Measurements from ENCODE around the gene SPDYE4. TPM values are rescaled to one million over a fixed set of nuclear protein-coding genes. Genes with fewer than 3 reads are reported as not detected.

Gene SPDYE4
- total RNA-seq, 1 donor from 2014 or later, result not detected

GRCh38 chr17:8753136-8753975 is 5.0 kb downstream of the SPDYE4 start:
- Mint-ChIP-seq H3K36me3 (ENCODE audit: low read depth) (peaks cover 2% of the 10 kb centered on the region), H3K4me1 (ENCODE audit: low read depth) (no peaks in the 10 kb centered on the region), H3K27ac (ENCODE audit: unreplicated experiment) (no peak overlapping the region), H3K4me3 (ENCODE audit: unreplicated experiment) (no peak overlapping the region), H3K9me3 (ENCODE audit: low read depth) (no peaks in the 10 kb centered on the region), H3K27me3 (ENCODE audit: low read depth) (peaks cover 11% of the 10 kb centered on the region)
- peak; percentile 72 for DNase-seq (ENCODE audit: low spot score)
- TF ChIP-seq, protein P1, sequence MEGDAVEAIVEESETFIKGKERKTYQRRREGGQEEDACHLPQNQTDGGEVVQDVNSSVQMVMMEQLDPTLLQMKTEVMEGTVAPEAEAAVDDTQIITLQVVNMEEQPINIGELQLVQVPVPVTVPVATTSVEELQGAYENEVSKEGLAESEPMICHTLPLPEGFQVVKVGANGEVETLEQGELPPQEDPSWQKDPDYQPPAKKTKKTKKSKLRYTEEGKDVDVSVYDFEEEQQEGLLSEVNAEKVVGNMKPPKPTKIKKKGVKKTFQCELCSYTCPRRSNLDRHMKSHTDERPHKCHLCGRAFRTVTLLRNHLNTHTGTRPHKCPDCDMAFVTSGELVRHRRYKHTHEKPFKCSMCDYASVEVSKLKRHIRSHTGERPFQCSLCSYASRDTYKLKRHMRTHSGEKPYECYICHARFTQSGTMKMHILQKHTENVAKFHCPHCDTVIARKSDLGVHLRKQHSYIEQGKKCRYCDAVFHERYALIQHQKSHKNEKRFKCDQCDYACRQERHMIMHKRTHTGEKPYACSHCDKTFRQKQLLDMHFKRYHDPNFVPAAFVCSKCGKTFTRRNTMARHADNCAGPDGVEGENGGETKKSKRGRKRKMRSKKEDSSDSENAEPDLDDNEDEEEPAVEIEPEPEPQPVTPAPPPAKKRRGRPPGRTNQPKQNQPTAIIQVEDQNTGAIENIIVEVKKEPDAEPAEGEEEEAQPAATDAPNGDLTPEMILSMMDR (IDR thresholded peaks at IDR 0.05), result no peak

DNA sequence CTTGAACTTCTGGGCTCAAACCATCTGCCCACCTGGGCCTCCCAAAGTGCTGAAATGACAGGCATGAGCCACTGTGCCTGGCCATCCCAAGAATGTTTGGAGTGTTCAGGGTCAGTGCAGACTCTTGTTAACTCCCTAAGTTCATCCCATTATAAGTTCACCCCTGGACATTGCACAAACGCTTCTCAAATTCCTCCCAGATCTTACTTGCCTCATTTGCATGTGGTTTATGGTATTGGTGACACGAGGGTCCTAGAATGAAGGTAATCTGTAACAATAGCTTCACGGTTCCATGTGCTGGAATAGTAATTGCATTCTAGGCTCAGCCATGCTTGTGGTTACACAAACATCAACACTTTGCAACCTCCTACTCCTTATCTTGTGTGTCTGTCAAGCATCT is 8.7 kb downstream of the SPDYE4 start:
- TF ChIP-seq, protein P1 (IDR thresholded peaks at IDR 0.05), result no peak
- H3K4me3 Mint-ChIP-seq (ENCODE audit: unreplicated experiment), result no peak overlapping the region

DNA sequence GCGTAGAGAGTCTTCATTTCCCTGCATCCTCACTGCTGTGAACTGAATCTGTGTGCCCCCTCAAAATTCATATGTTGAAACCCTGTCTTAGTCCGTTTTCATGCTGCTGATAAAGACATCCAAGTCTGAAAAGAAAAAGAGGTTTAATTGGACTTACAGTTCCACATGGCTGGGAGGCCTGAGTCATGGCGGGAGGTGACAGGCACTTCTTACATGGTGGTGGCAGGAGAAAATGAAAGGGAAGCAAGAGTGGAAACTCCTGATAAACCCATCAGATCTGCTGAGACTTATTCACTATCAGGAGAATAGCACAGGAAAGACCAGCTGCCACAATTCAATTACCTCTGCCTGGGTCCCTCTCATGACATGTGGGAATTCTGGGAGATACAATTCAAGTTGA is 10.6 kb downstream of the SPDYE4 start:
- Mint-ChIP-seq H3K9me3 (ENCODE audit: low read depth) (no peaks in the 10 kb centered on the region), H3K27me3 (ENCODE audit: low read depth) (peaks cover 5% of the 10 kb centered on the region), H3K4me1 (ENCODE audit: low read depth) (peaks cover 12% of the 10 kb centered on the region), H3K27ac (ENCODE audit: unreplicated experiment) (no peak overlapping the region), H3K36me3 (ENCODE audit: low read depth) (peaks cover 2% of the 10 kb centered on the region), H3K4me3 (ENCODE audit: unreplicated experiment) (no peak overlapping the region)
- no peak for DNase-seq (ENCODE audit: low spot score)
- TF ChIP-seq, protein P1 (IDR thresholded peaks at IDR 0.05), result no peak

More for the DNA sequence above, 8.7 kb downstream of the SPDYE4 start:
- H3K36me3 Mint-ChIP-seq (ENCODE audit: low read depth), result peaks cover 2% of the 10 kb centered on the region
- H3K4me1 Mint-ChIP-seq (ENCODE audit: low read depth), result peaks cover 12% of the 10 kb centered on the region
- DNase-seq (ENCODE audit: low spot score), result no peak
- H3K27me3 Mint-ChIP-seq (ENCODE audit: low read depth), result peaks cover 7% of the 10 kb centered on the region
- no peaks in the 10 kb centered on the region for H3K9me3 Mint-ChIP-seq (ENCODE audit: low read depth)
- H3K27ac Mint-ChIP-seq (ENCODE audit: unreplicated experiment), result no peak overlapping the region

DNA sequence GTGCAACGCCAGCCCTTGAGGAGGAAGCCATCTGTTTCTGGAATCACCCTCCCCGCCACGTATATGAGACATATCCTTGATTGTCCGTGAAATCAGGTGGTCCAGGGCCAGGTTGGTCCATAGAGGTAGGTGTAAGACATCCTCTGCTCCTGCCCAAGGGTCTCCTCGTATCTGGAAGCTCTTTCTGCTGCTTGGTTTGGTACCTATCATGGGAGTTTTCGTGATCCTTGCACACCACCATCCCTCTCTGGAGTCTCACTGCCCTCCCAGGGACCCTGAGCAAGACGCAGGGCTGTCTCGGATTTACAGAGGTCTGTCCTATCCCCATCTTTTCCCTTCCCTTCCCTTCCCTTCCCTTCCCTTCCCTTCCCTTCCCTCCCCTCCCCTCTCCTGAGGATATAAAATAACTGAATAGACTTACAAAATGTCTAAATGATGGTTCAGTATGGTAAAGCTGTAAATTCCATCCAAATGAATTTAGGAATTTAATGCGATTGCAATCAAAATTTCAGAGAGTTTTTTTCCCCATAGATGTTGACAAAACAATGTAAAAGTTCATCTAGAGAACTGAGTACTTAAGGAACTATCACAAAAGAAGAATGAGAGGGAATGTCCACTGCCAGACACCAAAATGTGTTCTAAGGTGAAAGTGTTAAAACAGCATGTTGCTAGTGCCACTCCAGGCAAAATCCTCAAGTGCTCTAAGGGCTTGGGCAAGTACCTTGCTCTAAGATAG is 11.7 kb downstream of the SPDYE4 start:
- Mint-ChIP-seq H3K36me3 (ENCODE audit: low read depth) (peaks cover 2% of the 10 kb centered on the region), H3K4me3 (ENCODE audit: unreplicated experiment) (peak overlapping the region; percentile 83), H3K27ac (ENCODE audit: unreplicated experiment) (no peak overlapping the region), H3K27me3 (ENCODE audit: low read depth) (peaks cover 3% of the 10 kb centered on the region), H3K9me3 (ENCODE audit: low read depth) (no peaks in the 10 kb centered on the region), H3K4me1 (ENCODE audit: low read depth) (peaks cover 12% of the 10 kb centered on the region)
- no peak for DNase-seq (ENCODE audit: low spot score)
- TF ChIP-seq, protein P1 (IDR thresholded peaks at IDR 0.05), result no peak
